Stimulated activated CD4-positive, alpha-beta T cell treated with anti-CD3 and anti-CD28 coated beads, TNF-alpha, amount 100 ng/mL, for 1 hour (primary cell): Measurements from ENCODE around the gene LRCOL1.
A peak's percentile ranks its signal among the peaks of the same experiment; 100 is the strongest.

ENCODE experiments used
- DNase-seq, 3 donors: peaks; one replicate each; pipeline ENCODE4 v3.0.0-alpha.2; 2020; ENCODE audit warnings: low read depth in 3 of 3, low spot score in 1 of 3

LRCOL1 gene

DNA sequence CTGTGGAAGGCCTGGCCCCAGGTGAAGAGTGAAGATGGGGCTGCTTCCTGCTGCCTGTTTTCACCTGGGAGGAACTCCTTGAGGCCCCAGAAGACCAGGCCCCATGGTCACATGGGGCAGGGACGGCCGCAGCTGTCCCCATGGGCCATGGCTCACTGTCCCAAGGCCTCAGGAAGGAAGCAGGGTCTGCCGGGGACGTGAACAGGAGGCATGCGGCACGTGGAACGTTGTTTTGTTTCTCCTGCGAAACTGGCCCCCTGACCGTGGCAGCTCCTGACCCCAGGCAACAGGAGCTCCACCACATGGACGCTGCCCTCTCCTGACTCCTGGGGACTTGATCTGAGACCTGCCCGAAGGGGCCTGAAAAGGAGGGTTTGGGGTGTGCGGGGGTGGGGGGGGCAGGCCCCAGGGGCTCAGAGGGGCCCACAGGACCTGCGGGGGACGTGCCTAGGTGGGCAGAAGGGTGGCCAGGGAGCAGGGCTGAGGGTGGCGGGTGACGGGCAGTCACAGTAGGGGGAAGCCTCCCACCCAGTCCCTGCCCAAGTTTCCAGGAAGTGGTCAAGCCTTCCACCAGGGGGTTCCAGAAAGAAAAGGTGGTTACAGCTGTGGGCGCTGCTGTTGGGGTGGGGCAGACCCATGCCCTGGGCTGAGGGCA lies 41.4 kb downstream of the LRCOL1 start:
- no peak for DNase-seq

DNA sequence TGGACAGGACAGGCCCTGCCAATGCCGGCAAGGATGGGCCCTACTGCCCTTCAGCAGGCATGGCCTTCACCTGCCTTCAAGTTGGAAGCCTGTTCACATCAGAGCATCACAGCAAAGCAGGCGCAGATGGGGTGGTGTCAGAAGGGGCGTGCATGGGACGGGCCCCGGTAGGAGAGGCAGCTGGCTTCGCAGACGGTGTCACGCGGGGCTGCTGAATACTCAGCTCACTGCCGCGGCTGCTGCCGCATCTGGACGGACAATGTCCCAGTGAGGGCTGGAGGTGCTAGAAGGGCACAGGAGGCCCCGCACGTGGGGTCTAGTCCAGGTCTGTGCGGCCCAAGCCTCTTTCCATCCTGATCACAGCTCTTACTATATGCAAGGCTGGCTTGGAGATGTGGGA lies 42.1 kb downstream of the LRCOL1 start:
- DNase-seq, result no peak

DNA sequence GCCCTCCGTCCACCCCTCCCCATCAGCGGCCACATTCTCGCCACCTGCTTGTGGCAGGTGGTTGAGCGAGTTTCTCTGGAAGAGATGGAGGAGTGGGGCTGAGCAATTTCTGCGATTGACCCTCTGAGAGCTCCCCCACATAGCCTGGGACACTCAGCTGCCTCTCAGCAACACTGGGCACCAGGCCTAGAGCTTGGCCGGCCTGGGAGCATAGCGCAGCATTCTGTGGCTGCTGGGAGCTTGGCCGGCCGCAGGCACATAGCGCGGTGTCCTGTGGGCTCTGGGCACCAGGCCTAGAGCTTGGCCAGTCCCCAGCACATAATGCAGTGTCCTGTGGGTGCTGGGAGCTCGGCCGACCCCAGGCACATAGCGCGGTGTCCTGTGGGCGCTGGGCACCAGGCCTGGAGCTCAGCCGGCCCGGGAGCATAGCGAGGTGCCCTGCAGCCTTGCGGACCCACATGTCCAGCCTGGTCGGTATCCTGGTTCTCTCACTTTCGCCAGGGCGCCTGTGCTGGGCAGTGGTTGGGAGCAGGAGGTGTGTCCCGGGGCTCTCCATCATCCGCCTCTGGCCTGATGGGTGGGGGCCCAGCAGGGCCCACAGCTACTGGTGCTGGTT lies 43.8 kb downstream of the LRCOL1 start:
- no peak for DNase-seq

DNA sequence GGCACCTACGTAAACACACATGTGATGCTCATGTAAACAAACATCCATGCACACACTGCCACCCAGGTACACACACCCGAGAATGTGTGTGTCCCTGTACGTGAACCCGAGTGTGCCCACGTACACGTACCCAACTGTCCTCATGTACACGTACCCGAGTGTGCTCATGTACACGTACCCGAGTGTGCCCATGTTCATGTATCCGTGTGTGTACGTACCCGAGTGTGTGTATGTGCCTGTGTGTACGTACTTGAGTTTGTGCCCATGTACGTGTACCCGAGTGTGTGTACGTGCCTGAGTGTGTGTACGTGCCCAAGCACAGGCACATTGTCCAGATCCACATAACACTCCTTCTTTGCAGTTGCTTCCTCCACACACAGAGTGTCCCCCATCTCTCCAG lies 45.0 kb downstream of the LRCOL1 start:
- DNase-seq, result no peak

DNA sequence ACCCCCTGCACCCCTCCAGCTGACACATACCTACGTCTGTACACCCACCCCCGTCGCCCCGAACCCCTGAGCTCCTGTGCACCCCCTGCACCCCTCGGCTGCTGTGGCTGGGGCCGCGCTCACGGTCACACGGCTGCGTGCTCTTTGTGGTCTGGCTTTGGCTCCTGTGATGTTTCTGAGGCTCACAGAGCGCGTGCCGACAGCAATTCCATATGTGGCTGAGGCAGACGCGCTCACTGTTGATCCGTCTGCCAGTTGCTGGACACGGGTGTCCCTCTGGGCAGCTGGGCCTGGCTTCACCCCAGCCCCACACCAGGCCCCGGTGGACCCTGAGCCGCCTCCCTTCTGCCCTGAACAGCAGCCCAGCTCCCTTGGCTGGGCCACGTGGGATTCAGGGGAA lies 46.5 kb downstream of the LRCOL1 start:
- no peak for DNase-seq

DNA sequence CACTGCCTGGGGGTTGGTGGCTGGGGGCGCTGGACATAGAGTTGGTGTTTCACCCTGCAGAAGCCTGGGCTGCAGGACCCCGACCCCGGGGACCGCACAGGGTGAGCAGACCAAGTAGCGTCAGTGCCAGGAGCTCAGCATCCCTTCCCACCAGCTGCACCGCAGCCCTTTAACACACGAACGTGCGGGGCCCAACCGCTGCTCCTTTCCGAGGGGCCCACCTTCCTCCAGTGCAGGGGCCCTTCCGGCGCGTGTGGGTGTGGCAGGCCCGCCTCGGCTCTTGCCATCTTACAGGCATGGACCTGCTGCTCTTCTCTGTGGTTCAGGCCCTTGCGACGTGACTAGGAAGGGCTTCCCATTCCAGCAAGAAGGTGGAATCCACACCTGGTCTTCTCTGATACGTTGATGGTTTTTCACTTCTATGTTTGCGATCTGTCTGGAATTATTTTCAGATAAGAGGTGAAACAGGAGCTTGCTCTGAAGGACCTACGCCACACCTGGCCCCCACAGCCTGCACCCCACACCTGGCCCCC lies 47.8 kb downstream of the LRCOL1 start:
- no peak for DNase-seq

DNA sequence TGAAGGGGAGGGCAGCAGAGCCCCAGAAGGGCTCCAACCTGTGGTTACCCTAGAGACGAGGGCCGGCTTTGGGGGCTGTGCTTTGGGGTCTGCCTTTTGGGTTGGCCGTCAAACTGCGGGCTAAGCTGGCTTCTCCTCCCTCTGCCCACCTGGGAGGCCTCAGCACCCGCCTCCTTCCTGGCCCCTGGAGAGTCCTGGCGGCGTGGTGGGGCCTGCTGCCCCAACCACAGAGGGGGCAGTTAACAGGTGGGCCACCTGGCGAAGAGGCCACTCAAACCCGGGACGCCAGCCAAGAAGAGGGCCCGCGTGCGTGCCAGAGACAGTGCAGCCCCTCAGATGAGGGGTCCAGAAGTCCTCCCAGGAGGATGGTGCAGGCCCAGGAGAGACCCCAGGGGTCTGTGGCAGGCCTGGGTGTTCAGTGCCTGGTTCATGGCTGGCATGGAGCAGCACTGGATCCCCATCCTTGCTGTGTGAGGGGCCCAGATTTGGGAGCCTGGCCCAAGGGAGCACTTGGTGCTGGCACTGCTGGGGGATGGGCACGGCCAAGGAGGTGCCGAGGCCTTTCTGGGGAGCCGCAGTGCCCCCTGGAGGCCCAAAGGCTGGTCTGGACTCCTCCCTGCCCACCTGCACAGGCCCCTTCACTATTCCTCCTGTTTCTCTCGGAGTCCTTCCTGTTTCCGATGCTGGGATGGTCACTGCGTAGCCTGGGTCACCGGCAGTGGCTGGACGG lies 48.8 kb downstream of the LRCOL1 start:
- no peak for DNase-seq

DNA sequence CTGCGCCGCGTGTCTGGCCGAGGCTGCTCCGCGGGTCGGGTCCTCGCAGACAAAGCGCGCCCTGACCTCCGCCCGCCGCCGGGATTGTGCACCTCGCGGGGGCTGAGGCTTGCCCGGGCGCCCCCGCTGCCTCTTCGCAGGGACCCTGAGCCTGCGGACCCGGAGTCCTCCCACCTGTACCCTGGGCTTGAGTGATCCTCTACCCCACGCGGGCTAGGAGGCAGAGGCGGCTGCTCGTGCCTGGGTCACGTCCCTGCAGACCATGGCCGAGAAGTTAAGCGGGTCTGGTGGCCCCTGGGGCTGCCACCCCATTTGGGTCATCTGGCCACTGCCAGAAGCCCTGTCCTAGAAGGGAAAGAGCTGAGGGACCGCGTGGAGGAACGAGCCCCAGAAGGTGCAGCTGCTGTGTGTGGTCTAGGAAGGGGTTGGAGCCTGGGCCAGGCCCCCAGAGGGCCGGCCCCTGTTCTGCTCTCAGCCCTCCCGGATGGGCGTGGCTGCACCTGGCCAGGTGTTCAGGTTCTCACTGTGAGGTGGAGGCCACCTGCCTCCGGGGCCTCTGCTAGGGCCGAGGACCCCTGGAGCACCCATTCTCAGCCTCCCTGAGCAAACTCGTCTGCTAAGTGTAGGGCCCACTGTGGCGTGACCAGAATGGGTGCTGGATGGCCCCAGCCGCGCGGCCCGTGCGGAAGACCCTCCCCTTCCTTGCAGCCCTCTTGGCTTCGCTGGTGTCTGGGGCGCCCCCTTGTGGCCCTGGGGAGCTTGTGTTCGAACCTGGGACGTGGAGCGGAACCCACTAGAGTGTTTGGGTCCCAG lies 49.6 kb downstream of the LRCOL1 start:
- peak; percentile 31 to 71 (median 37) for DNase-seq

DNA sequence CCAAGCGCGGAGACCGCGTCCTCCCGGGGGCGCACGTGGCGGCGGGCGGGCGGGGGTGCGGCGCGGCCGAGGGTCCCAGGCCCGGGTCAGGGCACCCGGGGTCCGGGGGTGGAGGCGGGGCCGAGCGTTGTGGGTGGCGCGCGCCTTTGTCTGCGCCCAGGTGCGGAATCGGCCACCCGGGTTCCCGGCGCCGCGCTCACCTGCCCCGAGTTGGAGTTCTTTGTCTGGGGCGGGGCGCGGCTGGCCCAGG lies 50.1 kb downstream of the LRCOL1 start:
- DNase-seq, result no peak

DNA sequence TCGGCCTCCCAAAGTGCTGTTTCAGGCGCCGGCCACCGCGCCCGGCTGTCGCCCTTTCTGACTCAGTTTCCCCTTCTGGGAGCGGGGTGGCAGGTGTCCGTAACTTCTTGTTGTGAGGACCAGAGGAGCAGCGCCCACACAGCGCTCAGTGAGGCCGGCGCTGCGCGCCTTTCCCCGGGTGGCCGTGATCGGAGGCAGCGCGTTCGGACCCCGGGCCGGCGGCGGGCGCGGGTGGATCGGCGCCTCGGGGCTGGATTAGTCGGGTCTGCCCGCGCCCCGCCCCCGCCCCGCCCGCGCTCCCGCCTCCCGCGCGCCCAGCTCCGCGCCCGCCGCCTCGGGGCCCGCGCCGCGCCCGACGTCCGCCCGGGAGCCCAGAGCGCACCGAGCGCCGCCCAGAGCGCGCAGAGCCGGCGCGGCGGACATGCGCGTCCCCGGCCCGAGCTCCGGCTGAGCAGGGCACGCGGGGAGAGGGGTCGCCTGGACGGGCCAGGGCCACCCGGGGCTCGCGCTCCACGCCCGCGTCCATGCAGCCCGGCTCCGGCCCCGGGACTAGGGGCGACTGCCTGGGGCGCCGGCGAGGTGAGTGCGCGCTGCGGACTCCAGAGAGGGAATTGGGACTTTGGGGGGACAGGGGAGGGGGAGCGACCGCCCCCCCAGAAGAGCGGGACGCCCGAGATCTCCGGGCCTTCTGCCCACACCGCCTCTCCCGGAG lies 50.6 kb downstream of the LRCOL1 start:
- no peak for DNase-seq

DNA sequence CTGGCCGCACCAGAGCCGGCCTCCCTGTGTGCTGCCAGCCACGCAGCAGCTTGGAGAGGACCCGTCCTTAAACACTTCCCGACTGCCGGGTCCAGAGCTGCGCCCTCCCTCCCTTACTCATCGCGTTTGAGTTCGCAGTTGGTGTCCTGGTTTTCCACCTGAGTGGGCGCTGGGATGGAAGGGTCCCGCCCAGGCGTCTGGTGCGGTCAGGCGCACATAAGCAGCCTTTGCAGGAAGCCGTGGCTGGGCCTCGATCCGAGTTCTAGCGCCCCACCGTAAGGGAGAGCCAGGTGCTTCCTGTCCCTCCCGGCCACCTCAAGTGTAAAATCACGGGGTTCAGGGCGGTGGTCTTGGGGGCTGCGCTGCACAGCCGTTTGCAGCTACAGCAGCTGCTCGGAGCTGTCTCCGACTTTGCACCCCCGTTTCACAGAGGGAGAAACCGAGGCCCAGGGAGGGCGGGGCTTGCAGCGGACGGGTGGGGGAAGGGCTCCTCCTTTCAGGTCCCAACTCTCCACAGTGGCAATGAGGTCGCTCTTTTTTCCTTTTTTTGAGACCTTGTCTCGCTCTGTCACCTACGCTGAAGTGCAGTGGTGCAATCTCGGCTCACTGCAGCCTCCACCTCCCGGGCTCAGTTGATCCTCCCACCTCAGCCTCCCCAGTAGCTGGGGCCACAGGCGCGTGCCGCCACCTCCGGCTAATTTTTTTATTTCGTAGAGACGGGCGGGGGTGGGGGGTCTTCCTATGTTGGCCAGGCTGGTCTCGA lies 51.3 kb downstream of the LRCOL1 start:
- DNase-seq, result no peak

DNA sequence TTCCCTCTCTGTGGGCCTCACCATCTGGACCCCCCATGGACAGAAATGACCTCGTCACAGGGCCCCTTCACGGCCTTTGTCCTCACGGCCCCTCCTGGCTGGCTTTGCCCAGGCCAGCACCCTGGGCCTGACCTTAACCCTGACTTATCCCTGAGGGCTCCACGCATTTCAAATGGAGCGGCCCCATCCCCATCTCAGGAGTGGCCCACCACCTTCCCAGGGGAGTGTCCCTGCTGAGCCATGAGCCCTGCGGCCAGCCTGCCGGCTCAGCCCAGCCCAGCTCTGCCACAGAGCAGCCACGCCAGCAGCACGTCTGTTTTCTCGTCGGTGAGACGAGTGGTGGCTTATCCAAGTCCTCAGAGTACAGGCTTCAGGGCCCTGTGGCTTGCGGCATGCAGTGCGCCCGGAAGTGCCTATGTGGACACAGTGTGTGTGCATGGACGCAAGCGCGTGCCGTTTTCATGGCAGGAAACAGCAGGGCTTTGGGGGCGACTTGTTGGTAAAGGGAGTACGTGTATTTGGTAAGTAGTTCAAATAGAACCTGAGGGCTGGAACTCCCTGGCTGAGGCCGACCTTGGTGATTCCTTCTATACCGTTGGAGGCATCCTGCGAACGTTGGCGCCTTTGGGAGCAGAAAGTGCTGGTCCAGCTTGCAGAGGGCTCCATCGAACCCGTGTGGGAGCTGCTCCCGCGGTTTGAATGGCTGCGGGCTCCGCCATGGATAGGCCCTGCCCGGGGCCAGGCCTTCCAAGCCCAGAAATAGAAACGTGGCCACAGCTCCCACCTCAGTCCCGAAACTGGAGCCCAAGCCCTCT lies 52.1 kb downstream of the LRCOL1 start:
- DNase-seq, result no peak

DNA sequence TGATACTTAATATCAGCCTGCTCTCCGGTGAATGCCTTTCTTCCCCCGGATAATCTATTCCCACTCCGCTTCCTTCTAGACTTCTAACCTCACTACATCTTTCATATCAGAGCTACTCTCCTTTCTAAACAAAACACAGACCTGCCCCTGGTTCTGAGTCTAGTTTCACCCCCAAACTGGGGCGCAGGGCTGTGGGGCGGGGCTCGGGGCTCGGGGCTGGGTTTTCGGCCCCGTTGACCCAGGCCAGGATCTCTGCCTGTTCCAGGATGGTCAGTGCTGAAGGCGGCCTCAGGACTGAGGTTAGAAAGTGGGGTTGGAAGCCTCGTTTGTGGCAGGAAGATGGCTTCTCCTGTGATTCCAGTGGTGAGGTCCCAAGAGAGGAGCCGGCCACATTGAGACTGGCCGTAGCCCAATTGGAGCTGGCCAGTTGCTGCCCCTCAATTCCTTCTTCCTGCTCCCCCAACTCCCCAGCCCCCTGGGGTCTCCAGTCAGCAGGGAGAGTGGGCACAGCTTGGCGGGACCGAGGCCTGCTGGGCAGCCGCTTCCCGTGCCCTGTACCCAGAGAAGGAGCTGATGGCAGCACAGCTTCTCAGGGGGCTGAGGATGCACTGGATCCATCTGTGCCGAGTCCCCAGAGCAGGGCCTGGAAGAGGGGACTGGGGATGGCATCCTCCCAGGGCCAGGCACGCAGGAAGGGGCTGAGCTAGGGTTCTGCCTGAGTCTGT lies 52.9 kb downstream of the LRCOL1 start:
- DNase-seq, result no peak

DNA sequence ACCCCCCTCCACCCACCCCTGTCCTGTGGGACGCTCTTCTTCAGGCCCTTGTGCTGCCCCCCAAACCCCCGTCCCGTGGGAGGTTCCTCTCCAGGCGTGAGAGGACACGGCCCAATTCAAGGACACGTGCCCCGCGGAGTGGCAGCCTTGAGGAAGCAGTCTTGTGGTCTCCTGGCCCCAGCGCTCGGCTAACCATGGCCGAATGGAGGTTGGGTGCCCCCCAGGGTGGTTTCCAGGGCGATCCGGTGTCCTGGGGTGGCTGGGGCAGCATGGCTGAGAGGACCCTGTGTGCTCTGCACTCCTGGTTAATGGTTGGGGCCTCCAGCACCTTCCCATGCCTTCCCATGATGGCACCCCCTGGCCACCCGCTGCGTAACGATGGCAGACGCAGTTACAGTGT lies 53.6 kb downstream of the LRCOL1 start:
- DNase-seq, result no peak

DNA sequence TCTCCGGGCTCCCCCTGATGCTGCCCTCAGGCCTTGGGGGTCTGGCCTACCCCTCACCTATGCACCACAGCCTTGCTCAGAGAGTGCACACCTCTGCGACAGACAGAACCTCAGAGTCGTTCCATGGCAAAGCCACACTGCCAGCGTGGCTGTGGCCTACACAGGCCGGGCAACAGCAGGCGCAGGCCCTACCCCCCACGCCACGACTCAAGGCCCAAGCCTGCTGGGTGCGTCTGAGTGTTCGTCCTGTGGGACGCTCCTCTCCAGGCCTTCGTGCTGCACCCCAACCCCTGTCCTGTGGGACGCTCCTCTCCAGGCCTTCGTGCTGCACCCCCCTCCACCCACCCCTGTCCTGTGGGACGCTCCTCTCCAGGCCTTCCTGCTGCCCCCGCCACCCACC lies 54.2 kb downstream of the LRCOL1 start:
- no peak for DNase-seq

DNA sequence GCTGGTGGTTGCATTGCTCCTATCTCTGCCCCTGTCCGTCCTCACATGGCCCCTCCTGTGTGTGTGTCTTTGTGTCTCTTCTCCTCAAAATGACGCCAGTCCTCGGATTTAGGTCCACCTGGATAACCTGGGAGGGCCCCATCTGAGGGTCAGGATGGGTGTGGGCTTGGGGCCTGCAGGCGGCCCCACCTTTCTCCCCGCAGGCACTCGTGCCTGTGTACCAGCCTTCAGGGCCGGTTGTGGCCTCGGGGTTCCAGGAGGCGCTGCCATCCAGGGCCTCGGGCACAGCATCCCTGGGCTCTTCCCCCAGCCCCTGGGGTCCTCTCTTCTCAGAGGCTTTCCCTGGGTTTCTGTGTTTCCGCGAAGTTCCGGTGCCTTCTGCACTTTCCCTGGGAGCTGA lies 54.7 kb downstream of the LRCOL1 start:
- no peak for DNase-seq

DNA sequence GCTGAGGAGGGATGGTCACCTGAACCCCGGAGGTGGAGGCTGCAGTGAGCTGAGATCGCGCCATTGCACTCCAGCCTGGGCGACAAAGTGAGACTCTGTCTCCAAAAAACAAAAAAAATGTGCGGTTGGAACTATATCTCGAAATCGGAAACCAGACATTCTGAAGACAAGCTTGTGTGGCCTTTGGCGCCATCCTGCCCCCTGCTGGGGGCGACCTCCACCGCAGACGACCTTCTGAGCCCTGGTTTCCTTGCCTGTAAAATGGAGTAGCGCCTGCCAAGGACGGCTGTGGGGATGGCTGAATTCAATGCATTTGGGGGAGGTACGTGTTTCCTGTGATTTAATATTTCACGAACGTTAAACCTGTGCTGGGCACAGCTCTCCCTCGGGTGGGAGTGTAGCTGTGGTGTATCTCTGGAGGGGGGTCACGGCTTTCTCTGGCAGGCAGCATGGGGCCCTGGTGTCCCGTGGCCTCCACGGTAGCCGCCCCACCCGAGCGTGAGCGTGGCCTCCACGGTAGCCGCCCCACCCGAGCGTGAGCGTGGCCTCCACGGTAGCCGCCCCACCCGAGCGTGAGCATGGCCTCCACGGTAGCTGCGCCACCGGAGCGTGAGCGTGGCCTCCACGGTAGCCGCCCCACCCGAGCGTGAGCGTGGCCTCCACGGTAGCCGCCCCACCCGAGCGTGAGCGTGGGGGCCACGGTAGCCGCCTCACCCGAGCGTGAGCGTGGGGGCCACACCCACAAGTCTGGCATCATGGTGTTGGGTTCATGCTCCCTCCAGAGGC lies 55.3 kb downstream of the LRCOL1 start:
- DNase-seq, result no peak
